AG04449 (cell line): ENCODE data around the gene CLDN14.
A peak's percentile ranks its signal among the peaks of the same experiment; 100 is the strongest.

Experiments used
- CTCF ChIA-PET: fragments of 350-600 bp; formaldehyde crosslinking; extraction: SDS; loops from one replicate; lab custom pipeline; 2021; ENCODE audit warnings: antibody characterized with exemption; lab: Yijun Ruan, JAX
- POLR2A ChIA-PET: fragments of 400-600, 350-600 bp; formaldehyde crosslinking; extraction: SDS; loops from one replicate; lab custom pipeline; 2020; ENCODE audit warnings: antibody characterized with exemption, inconsistent platforms; lab: Yijun Ruan, JAX
- DNase-seq: peaks from one replicate; pipeline ENCODE4 v3.0.0-alpha.2; 2010; ENCODE audit warnings: low read depth, low spot score
- H3K4me3 ChIP-seq: 2 replicates; pipeline ENCODE4 v1.5.1; 2011; ENCODE audit warnings: low read depth, mild to moderate bottlenecking, control low read depth, low read length
- CTCF ChIP-seq: IDR thresholded peaks from one replicate; pipeline ENCODE4 v1.5.1; 2011; ENCODE audit warnings: mild to moderate bottlenecking, moderate library complexity, low read length, control low read depth, inconsistent platforms; ENCODE audit not compliant: insufficient read depth; ENCODE audit errors: missing control alignments

The CLDN14 gene

GRCh38 chr21:36420571-36421339 is 59.2 kb downstream of the CLDN14 start:
- H3K4me3 ChIP-seq = no peak overlapping the region
- CTCF ChIA-PET = interaction anchor here (0.7 to 2.2 kb wide), 10 partner anchors 9 to 589 kb away, joined by 3 to 28 read pairs (median 4); no protein-coding TSS in a partner anchor
- TF ChIP-seq CTCF = no peak
- POLR2A ChIA-PET = no interaction called here
- DNase-seq = no peak

- ChIA-PET POLR2A (no interaction called here), CTCF (interaction anchor here (0.7 to 2.2 kb wide), 22 partner anchors 9 to 590 kb away, joined by 3 to 28 read pairs (median 4); no protein-coding TSS in a partner anchor)
- peak; percentile 83 for TF ChIP-seq CTCF
- no peak overlapping the region for H3K4me3 ChIP-seq
- peak; percentile 51 for DNase-seq
Observed at GRCh38 chr21:36419996-36420395, 59.9 kb downstream of the CLDN14 start.

- ChIA-PET POLR2A (no interaction called here), CTCF (interaction anchor here (0.7 to 2.2 kb wide), 18 partner anchors 8 to 571 kb away, joined by 3 to 28 read pairs (median 4); no protein-coding TSS in a partner anchor)
- TF ChIP-seq CTCF = no peak
- no peak for DNase-seq
- H3K4me3 ChIP-seq = no peak overlapping the region
Observed at GRCh38 chr21:36419241-36419640, 60.7 kb downstream of the CLDN14 start.

- ChIA-PET POLR2A (no interaction called here), CTCF (no interaction called here)
- H3K4me3 ChIP-seq = no peak overlapping the region
- TF ChIP-seq CTCF = no peak
- no peak for DNase-seq
Observed at GRCh38 chr21:36415375-36415774, 64.5 kb downstream of the CLDN14 start.

GRCh38 chr21:36412916-36413315 is 67.0 kb downstream of the CLDN14 start:
- CTCF ChIA-PET = interaction anchor here (1.5 kb wide), 1 partner anchor 10 kb away, joined by 8 read pairs; no protein-coding TSS in a partner anchor
- no peak overlapping the region for H3K4me3 ChIP-seq
- no peak for DNase-seq
- no peak for TF ChIP-seq CTCF
- POLR2A ChIA-PET = no interaction called here

- no peak overlapping the region for H3K4me3 ChIP-seq
- no peak for DNase-seq
- CTCF ChIA-PET = interaction anchor here (1.5 to 1.8 kb wide), 3 partner anchors 9 to 12 kb away, joined by 6 to 9 read pairs (median 6); no protein-coding TSS in a partner anchor
- POLR2A ChIA-PET = no interaction called here
- no peak for TF ChIP-seq CTCF
Observed at GRCh38 chr21:36411301-36411700, 68.6 kb downstream of the CLDN14 start.
